RWPE1 (cell line): ENCODE data around the gene GAS7.

Experiments
- CTCF ChIA-PET: fragments of 350-600 bp; sonication (Branson Sonifier 250); formaldehyde crosslinking; extraction: SDS; loops from one replicate; lab custom pipeline; 2021; lab: Yijun Ruan, JAX
- POLR2A ChIA-PET: fragments of 400-600 bp; formaldehyde crosslinking; extraction: SDS; loops from one replicate; lab custom pipeline; 2020; ENCODE audit warnings: antibody characterized with exemption; ENCODE audit not compliant: low non-redundant PET; lab: Yijun Ruan, JAX
- DNase-seq: peaks from one replicate; pipeline ENCODE4 v3.0.0; 2012; ENCODE audit warnings: low spot score
- H3K27ac ChIP-seq: fragments of 450-650 bp; 2 replicates; pipeline ENCODE4 v1.5.1; 2017
- CTCF ChIP-seq: fragments of 450-650 bp; conservative IDR thresholded peaks from 2 replicates; pipeline ENCODE4 v1.5.1; 2017; ENCODE audit warnings: low read depth, mild to moderate bottlenecking

Gene GAS7

GRCh38 chr17:10147040-10147439 lies 51.4 kb downstream of the GAS7 start:
- POLR2A ChIA-PET, result no interaction called here
- CTCF ChIA-PET, result interaction anchor here (0.6 to 1.0 kb wide), 3 partner anchors 52 to 990 kb away, joined by 3 to 4 read pairs (median 3); no protein-coding TSS in a partner anchor

GRCh38 chr17:10144982-10145381 lies 53.4 kb downstream of the GAS7 start:
- DNase-seq, result no peak
- POLR2A ChIA-PET, result no interaction called here
- TF ChIP-seq CTCF, result no peak
- H3K27ac ChIP-seq, result no peak overlapping the region
- CTCF ChIA-PET, result no interaction called here

More at GRCh38 chr17:10147040-10147439, 51.4 kb downstream of the GAS7 start:
- no peak overlapping the region for H3K27ac ChIP-seq
- no peak for DNase-seq
- no peak for TF ChIP-seq CTCF

- ChIA-PET POLR2A (no interaction called here), CTCF (no interaction called here)
- DNase-seq, result no peak
- H3K27ac ChIP-seq, result no peak overlapping the region
- no peak for TF ChIP-seq CTCF
These were observed 54.0 kb downstream of the GAS7 start for GRCh38 chr17:10144456-10144855.

- ChIA-PET CTCF (no interaction called here), POLR2A (no interaction called here)
- H3K27ac ChIP-seq, result no peak overlapping the region
- no peak for TF ChIP-seq CTCF
- DNase-seq, result no peak
These were observed 57.0 kb downstream of the GAS7 start for GRCh38 chr17:10141436-10141835.

- ChIA-PET POLR2A (no interaction called here), CTCF (no interaction called here)
- H3K27ac ChIP-seq, result no peak overlapping the region
- TF ChIP-seq CTCF, result no peak
- no peak for DNase-seq
These were observed 58.8 kb downstream of the GAS7 start for GRCh38 chr17:10139577-10139976.

GRCh38 chr17:10136258-10136981 lies 62.0 kb downstream of the GAS7 start:
- ChIA-PET CTCF (no interaction called here), POLR2A (no interaction called here)
- DNase-seq, result no peak
- no peak for TF ChIP-seq CTCF
- H3K27ac ChIP-seq, result no peak overlapping the region
